GM12878 (cell line): ENCODE results near the gene ADRA2C.

ENCODE experiments used
- CTCF ChIP-seq, 3 experiments: IDR thresholded peaks in 2 of 3; conservative IDR thresholded peaks in 1 of 3; 2 replicates each; pipeline ENCODE4 v1.5.1; 2011; ENCODE audit warnings: low read depth in 3 of 3, low read length in 3 of 3, mild to moderate bottlenecking in 3 of 3, control low read depth in 2 of 3, moderate library complexity in 2 of 3, inconsistent platforms in 1 of 3, mixed read lengths in 1 of 3; ENCODE audit not compliant: control insufficient read depth in 2 of 3, insufficient read depth in 1 of 3; ENCODE audit errors: extremely low read depth in 1 of 3
- MXI1 ChIP-seq: fragments of 150-350 bp; IDR thresholded peaks from 2 replicates; pipeline ENCODE4 v1.6.1; 2011; ENCODE audit warnings: low read depth, mild to moderate bottlenecking, inconsistent platforms, low read length, improper control_type of control experiment

GRCh38 chr4:3759236-3759635 lies 6.9 kb upstream of the ADRA2C start:
- no peak for TF ChIP-seq CTCF (IDR thresholded peaks at IDR 0.05 in 2 of 3, conservative IDR thresholded peaks at IDR 0.05 in 1 of 3; ENCODE audit: control insufficient read depth in 2 of 3, extremely low read depth in 1 of 3, insufficient read depth in 1 of 3, low read depth in 3 of 3, low read length in 3 of 3)
- no peak for TF ChIP-seq MXI1
